ENCODE measurements around the gene GSX2. TPM values are rescaled to one million over a fixed set of nuclear protein-coding genes. Genes with fewer than 3 reads are reported as not detected.
A peak's percentile ranks its signal among the peaks of the same experiment; 100 is the strongest.
"Not testable (repeated sequence)": the region's sequence is repeated elsewhere in the genome, so short reads cannot be mapped to it uniquely, and the experiment has no call there.

Gene GSX2
- total RNA-seq, 1 donor from 2014 or later: 14.0 TPM

GRCh38 chr4:54103190-54103574, 3.2 kb downstream of the GSX2 start:
- DNase-seq (ENCODE audit: low spot score): peak; percentile 27

GRCh38 chr4:54104907-54105306, 4.9 kb downstream of the GSX2 start:
- DNase-seq (ENCODE audit: low spot score): no peak

GRCh38 chr4:54107951-54108748, 8.2 kb downstream of the GSX2 start:
- DNase-seq (ENCODE audit: low spot score): no peak

- DNase-seq (ENCODE audit: low spot score): no peak
Measured at GRCh38 chr4:54109241-54110018, 9.5 kb downstream of the GSX2 start.

- DNase-seq (ENCODE audit: low spot score): no peak
Measured at GRCh38 chr4:54110019-54110416, 10.1 kb downstream of the GSX2 start.

- not testable (repeated sequence) for DNase-seq (ENCODE audit: low spot score)
Measured at GRCh38 chr4:54113206-54113605, 13.2 kb downstream of the GSX2 start.

GRCh38 chr4:54116246-54116645, 16.3 kb downstream of the GSX2 start:
- DNase-seq (ENCODE audit: low spot score): not testable (repeated sequence)

- no peak for DNase-seq (ENCODE audit: low spot score)
Measured at GRCh38 chr4:54118850-54119589, 19.1 kb downstream of the GSX2 start.

- no peak for DNase-seq (ENCODE audit: low spot score)
Measured at GRCh38 chr4:54120518-54120917, 20.6 kb downstream of the GSX2 start.

- DNase-seq (ENCODE audit: low spot score): no peak
Measured at GRCh38 chr4:54127660-54128059, 27.7 kb downstream of the GSX2 start.

GRCh38 chr4:54128694-54129093, 28.7 kb downstream of the GSX2 start:
- DNase-seq (ENCODE audit: low spot score): not testable (repeated sequence)

- DNase-seq (ENCODE audit: low spot score): no peak
Measured at GRCh38 chr4:54139332-54139731, 39.4 kb downstream of the GSX2 start.

GRCh38 chr4:54140287-54140686, 40.3 kb downstream of the GSX2 start:
- no peak for DNase-seq (ENCODE audit: low spot score)

- no peak for DNase-seq (ENCODE audit: low spot score)
Measured at GRCh38 chr4:54144199-54144598, 44.2 kb downstream of the GSX2 start.

- no peak for DNase-seq (ENCODE audit: low spot score)
Measured at GRCh38 chr4:54144661-54145171, 44.8 kb downstream of the GSX2 start.

- no peak for DNase-seq (ENCODE audit: low spot score)
Measured at GRCh38 chr4:54146139-54146538, 46.2 kb downstream of the GSX2 start.

GRCh38 chr4:54149323-54149722, 49.4 kb downstream of the GSX2 start:
- DNase-seq (ENCODE audit: low spot score): no peak

Other genes with a start within 250 kb of the GSX2 start
- 72.5 TPM for gene CHIC2, start 35.6 kb upstream of the GSX2 start, total RNA-seq (ENCODE audit: insufficient read depth, low replicate concordance)
- gene PDGFRA, start 129.1 kb downstream of the GSX2 start, total RNA-seq (ENCODE audit: insufficient read depth, low replicate concordance): 465 TPM

All from umbilical cord (tissue), 2 donors.